DMS 273 treated with DMSO at 0.1 percent for 48 hours (cell line): ENCODE results near the gene GALNT1.

Experiments
- DNase-seq: peaks from one replicate; lab custom pipeline; 2025; lab: John Stamatoyannopoulos, UW

The GALNT1 gene

DNA sequence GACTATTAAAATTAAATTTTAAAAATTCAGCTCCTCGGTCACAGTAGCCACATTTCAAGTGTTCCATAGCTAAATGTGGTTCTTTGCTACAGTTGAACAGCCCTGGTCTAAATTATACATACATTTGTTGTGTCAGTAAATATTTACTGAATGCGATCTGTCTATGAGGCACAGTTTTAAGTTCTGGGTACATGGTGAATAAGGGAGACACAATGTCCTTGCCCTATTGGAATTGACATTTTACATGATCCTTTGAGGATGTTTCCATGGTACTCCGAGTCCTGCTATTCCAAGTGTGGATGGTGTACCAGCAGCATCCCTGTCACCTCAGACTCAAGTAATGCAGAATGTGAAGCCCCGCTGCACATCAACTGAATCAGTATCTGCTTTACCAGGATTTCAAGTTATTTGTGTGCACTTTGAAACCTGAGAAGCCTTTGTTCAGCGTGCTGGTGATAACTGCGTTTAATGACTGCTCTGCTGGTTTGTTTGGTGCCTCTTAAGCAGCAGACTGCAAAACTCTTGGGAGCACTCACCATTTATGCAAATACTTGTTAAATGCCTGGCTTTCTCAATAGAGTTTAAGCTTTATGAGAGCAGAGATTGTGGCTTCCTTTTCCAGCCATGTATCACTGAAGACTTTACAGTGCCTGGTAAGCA, 1.5 kb downstream of the GALNT1 start:
- DNase-seq = no peak

DNA sequence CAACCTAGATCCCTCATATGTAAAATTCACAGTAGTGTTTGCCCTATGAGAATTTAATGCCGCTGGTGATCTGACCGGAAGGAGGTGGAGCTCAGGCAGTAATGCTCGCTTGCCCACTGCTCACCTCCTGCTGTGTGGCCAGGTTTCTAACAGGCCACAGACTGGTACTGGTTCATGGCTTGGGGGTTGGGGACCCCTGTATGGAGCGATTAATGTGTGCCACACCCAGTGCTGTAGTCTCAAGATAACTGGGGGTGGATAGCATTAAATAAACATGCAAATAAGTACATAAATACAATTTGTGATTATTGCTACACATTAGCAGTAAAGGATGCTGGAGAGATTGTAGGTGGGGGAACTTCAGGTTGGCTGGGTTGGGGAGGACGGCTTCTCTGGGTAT, 3.2 kb downstream of the GALNT1 start:
- DNase-seq = no peak

DNA sequence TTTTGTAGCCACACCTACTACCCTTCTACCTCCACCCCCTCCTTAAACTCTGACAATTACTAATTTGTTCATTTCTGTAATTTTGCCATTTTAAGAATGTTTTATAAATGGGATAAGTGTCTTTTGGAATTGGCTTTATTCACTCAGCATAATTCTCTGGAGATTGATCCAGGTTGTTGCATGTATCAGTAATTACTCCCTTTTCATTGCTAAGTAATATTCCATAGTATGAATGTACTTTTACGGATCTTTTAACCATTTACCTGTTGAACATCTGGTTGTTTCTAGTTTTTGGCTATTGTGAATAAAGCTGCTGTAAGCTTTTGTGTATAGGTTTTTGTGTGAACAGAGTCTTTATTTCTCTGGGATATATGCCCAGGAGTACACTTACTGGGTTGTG, 4.1 kb downstream of the GALNT1 start:
- DNase-seq = no peak

DNA sequence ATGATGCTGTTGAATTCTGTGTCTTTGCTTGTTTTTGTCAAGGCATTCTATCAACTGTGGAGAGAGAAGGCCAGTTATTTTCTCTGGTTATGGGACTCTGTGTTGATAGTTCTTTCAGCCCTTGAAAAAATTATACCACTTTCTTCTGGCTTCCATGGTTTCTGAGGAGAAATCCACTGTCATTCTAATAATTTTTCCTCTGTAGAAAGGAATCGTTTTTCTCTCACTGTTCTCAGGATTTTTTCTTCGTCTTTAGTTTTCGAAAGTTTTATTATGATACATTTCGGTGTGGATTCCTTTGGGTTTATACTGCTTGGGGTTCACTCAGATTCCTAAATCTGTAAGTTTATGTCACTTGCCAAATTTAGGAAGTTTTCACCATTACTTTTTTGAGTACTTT, 6.6 kb downstream of the GALNT1 start:
- no peak for DNase-seq

DNA sequence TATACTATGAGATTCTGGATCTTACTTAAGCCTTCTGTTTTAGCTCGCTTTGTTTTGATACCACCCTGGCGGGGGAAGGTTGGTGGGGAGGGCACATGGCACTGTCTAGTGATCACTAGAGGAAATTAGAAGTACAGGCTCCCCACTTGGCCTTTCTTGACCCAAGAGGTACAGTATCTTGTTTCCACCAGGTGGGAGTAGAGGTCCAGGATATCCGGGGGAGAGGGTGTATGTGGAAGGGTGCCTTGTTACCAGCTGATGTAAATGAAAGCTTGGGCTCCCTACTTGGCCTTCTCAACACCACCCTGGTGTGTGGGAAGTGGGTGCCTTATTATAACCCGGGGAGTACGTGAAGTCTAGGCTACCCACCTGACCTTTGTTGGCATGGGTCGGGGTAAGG, 7.5 kb downstream of the GALNT1 start:
- DNase-seq = no peak

DNA sequence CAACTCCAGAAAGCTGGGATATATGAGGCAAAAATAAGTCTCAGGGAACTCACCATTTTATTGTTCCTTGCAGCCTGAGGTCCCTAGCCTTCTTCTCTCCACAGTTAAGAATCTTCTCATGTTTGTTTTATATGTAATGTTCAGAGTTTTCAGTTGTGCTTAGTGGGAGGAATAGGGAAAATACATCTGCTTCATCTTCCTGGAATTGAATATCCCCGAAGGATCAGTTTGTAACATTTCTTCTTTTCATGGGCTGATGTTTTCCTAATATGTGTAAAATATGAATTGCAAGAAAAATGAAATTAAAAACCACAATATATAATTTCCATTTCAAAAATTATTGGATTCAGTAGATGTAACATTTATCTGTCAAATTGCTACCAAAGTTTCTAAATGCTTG, 8.0 kb downstream of the GALNT1 start:
- DNase-seq = no peak

- DNase-seq = no peak
Observed at GRCh38 chr18:35590935-35591334, 9.4 kb downstream of the GALNT1 start.

DNA sequence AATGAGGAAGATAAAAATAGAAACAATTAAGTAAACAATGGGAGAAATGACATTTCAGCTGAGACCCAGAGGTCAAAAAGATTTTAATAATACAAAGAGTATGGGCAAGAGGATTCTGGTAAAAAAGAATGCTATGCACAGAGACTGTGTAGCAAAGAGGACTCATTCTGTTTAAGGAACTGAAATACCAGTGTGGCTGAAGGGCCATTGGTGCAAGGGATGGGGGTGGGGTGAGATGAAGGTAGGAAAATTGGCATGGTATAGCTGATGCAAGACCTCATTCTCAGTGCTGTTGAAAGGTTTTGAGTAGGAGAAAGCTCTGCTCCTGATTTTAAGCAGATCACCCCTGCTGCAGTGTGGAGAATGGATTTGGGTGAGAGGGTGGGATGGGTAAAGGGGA, 10.8 kb downstream of the GALNT1 start:
- DNase-seq = no peak

- no peak for DNase-seq
Observed at GRCh38 chr18:35593859-35594258, 12.3 kb downstream of the GALNT1 start.

DNA sequence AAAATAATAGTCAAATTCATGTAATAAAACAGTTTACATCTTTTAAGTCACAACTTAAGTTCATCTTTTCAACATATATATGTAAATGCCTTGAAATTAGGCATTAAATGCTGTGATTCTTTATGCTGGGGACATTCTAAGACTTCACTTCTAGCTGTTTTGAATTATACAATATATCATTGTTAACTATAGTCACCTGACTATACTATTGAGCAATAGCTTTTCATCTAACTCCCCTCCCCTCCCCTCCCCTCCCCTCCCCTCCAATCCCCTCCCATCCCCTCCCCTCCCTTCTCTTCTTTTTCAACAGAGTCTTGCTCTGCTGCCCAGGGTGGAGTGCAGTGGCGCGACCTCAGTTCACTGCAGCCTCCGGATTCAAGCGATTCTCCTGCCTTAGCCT, 16.2 kb downstream of the GALNT1 start:
- DNase-seq = no peak

DNA sequence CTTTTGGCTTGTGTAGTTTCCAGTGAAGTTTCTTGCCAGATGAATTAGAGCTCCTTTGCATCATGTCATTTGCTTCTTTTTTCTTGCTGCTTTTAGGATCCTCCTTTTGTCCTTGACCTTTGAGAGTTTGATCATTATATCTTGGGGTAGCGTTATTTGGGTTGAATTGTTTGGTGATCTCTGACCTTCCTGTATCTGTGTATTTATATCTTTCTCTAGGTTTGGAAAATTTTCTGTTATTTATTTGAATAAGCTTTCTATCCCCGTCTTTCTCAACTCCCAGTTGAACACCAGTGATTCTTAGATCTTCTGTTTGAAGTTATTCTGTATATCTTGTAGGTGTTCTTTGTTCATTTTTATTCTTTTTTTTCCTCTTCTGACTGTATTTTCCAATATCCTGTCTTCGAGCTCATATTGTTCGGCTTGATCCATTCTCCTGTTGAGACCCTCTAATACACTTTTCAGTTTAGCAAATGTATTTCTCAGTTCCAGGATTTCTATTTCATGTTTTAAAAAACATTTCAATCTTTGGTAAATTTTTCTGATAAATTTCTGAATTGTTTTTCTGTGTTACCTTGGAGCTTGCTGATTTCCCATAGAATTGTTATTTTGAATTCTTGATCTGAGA, 20.8 kb downstream of the GALNT1 start:
- no peak for DNase-seq

DNA sequence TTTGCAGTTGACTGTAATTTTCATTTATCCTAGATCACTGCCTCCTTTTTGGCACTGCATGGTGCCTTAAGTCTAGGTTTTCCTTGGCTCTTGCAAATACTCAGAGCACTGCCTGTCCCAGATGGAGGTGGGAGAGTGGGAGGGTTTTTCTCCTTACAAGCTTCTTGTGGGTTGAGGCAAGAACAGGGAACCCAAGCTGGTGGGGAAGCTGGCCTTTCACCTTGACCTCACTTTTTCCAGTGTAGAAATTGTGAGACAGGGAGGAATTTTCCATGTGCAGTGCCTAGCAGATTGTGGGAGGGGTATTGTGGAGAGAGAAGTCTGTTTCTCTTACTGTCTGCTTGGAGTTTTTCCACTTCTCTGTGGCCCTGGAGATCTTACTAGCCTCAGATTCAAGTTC, 21.5 kb downstream of the GALNT1 start:
- no peak for DNase-seq

- no peak for DNase-seq
Observed at GRCh38 chr18:35603528-35603927, 22.0 kb downstream of the GALNT1 start.

GRCh38 chr18:35604369-35604768, 22.8 kb downstream of the GALNT1 start:
- DNase-seq = no peak

- DNase-seq = no peak
Observed at GRCh38 chr18:35605686-35606417, 24.3 kb downstream of the GALNT1 start.

- no peak for DNase-seq
Observed at GRCh38 chr18:35609236-35609635, 27.7 kb downstream of the GALNT1 start.

- no peak for DNase-seq
Observed at GRCh38 chr18:35610089-35610488, 28.5 kb downstream of the GALNT1 start.

GRCh38 chr18:35610724-35611123, 29.2 kb downstream of the GALNT1 start:
- DNase-seq = no peak

- DNase-seq = no peak
Observed at GRCh38 chr18:35611518-35611917, 30.0 kb downstream of the GALNT1 start.

DNA sequence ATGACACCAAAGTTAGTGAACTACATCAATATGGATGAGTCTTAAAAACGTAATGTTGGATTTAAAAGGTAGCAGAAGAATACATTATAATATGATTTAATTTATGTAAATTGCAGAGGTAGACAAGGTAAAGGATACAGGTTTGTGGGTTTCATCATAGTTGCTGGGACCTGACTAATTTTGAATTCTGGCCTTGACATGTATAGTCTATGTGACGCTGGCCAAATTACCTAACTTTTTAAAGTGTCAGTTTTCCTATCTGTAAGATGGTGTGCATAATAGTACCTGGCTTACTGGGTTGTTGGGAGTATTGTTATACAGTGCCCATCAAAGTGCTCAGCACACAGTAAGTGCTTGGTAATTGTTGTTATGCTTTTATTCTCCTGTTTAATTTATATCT, 34.5 kb downstream of the GALNT1 start:
- DNase-seq = no peak

DNA sequence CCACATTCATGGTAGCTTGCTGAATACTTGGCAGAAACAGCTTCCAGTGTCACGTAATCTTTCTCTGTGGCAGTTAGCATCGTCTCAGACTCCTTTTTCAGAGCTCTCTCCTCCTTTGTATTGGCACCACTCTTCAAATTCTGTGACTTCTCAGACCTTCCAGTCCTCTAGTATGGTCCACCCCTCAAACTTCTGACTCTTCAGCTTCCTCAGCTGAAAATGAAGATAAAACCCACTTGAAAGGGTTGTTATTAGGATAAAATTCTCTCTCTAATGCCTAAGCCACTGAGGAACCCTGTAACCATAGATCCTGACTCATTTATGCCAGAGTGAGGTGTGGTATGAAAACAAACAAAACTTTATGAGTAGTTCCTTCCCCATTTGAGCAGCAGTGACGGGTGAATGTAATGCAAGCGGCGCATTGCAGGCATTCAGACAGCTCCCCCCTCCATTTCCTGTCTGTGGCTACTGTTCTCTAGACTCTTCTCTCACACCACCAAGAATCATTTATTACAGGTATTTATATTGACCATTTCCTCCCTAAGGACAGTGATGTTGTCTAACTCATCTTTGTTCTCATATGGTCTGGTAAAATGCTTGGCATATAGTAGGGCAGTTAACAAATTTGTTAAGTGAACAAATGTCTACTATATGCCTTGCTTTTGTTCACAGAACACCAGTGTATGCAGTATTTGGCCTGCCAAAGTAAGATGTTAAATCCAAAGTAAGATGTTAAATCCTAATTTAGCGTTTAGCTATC, 35.3 kb downstream of the GALNT1 start:
- DNase-seq = no peak

DNA sequence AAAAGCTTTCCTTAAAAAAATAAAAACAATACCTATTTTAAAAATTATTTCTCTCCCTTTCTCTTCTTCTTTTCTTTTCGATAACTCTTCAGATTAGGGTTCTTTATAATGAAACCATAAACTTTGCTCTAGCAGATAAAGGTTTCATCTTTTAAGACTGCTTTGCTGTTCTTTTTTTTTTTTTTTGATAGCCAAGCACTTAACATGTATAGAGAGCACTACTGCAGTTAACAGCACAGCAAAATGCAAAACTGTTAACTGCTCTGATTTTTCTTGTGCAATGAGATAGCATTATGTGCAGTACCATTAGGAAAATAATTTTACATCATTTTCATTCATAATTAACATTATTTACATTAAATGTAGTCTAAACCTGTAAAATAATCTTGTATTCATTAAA, 36.3 kb downstream of the GALNT1 start:
- no peak for DNase-seq

DNA sequence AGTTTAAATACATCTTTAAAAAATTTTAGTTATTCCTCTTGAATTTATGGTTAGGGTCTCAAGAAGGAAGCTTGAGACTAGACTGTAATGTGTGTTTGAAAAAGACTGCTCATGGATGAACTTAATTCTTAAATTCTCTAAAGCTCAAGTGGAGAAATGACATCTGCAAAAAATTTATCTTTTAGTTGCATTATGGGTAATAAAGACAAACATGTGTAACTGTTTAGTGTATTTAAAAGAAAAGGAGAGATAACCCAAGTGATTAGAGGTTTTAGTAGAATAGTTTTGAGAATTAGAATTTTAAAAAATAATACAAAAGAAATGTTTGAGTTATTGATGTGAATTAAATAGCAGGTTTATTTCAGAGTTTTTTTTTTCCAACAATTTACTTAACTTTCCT, 36.7 kb downstream of the GALNT1 start:
- no peak for DNase-seq
